H1 (cell line): Measurements from ENCODE around the gene RHEX. TPM values are rescaled to one million over a fixed set of nuclear protein-coding genes. Genes with fewer than 3 reads are reported as not detected.

Experiments
- CTCF ChIA-PET: fragments of 300-600 bp; sonication (Branson Sonifier 250); formaldehyde crosslinking; loops from one replicate; lab custom pipeline; 2021; ENCODE audit not compliant: partially characterized antibody; lab: Charles Lee
- POLR2A ChIA-PET: fragments of 300-600 bp; sonication (Branson Sonifier 250); formaldehyde crosslinking; loops from one replicate; lab custom pipeline; 2021; ENCODE audit warnings: inconsistent platforms; ENCODE audit not compliant: partially characterized antibody; lab: Charles Lee
- DNase-seq, 2 experiments: peaks; one replicate each; pipeline versions ENCODE4 v3.0.0 to v3.0.0-alpha.2; 2010 to 2022; ENCODE audit warnings: low spot score in 2 of 2, low read depth in 1 of 2, mixed read lengths in 1 of 2
- FAIRE-seq: peaks from 2 replicates; lab custom pipeline; 2011; peaks lifted over from hg19 to GRCh38; lab: Jason Lieb, UNC
- H2AFZ ChIP-seq: 2 replicates; pipeline ENCODE4 v1.8.1; 2012; ENCODE audit warnings: low read length, inconsistent platforms
- H2AK5ac ChIP-seq: 2 replicates; pipeline ENCODE4 v1.6.1; 2013; ENCODE audit warnings: low read depth, low read length
- H2BK120ac ChIP-seq: replicated peaks from 2 replicates; pipeline ENCODE3; 2013; ENCODE audit warnings: low read depth, low read length, inconsistent platforms
- H2BK12ac ChIP-seq: 2 replicates; pipeline ENCODE4 v1.6.1; 2013; ENCODE audit warnings: low read depth, low read length
- H2BK15ac ChIP-seq: 2 replicates; pipeline ENCODE4 v1.6.1; 2013; ENCODE audit warnings: low read length
- H2BK20ac ChIP-seq: 2 replicates; pipeline ENCODE4 v1.6.1; 2013; ENCODE audit warnings: low read length
- H2BK5ac ChIP-seq: 2 replicates; pipeline ENCODE4 v1.6.1; 2013; ENCODE audit warnings: low read depth, low read length
- H3K14ac ChIP-seq: 2 replicates; pipeline ENCODE4 v1.6.1; 2013; ENCODE audit warnings: inconsistent platforms; ENCODE audit not compliant: insufficient read length
- H3K18ac ChIP-seq: 2 replicates; pipeline ENCODE4 v1.6.1; 2013; ENCODE audit warnings: low read length; ENCODE audit errors: extremely low read depth
- H3K23ac ChIP-seq: 2 replicates; pipeline ENCODE4 v1.6.1; 2013; ENCODE audit warnings: inconsistent platforms; ENCODE audit not compliant: insufficient read length
- H3K23me2 ChIP-seq: 2 replicates; pipeline ENCODE4 v1.6.1; 2013; ENCODE audit warnings: low read depth, low read length
- H3K27ac ChIP-seq: 2 replicates; pipeline ENCODE4 v1.6.1; 2011; ENCODE audit warnings: low read depth, low read length, inconsistent platforms
- H3K27me3 ChIP-seq, 4 experiments: replicated peaks in 1 of 4; 1 replicate in 1 of 4; 2 replicates in 3 of 4; pipeline versions ENCODE4 v1.6.1 to v1.8.1; 2011 to 2013; ENCODE audit warnings: low read length in 3 of 4, mild to moderate bottlenecking in 3 of 4, inconsistent platforms in 2 of 4, mixed read lengths in 2 of 4, moderate library complexity in 1 of 4; ENCODE audit not compliant: control insufficient read depth in 3 of 4, insufficient read depth in 3 of 4; ENCODE audit errors: extremely low read depth in 1 of 4
- H3K36me3 ChIP-seq, 4 experiments: 2 replicates each; pipeline versions ENCODE4 v1.6.1 to v1.8.1; 2011 to 2013; ENCODE audit warnings: mild to moderate bottlenecking in 4 of 4, low read length in 3 of 4, moderate library complexity in 2 of 4, control low read depth in 1 of 4, inconsistent platforms in 1 of 4; ENCODE audit not compliant: insufficient read depth in 4 of 4, control insufficient read depth in 2 of 4
- H3K4ac ChIP-seq: replicated peaks from 2 replicates; pipeline ENCODE3; 2013; ENCODE audit warnings: low read length, low read depth, mixed read lengths, inconsistent platforms; ENCODE audit not compliant: insufficient read length
- H3K4me1 ChIP-seq, 4 experiments: replicated peaks in 1 of 4; 1 replicate in 1 of 4; 2 replicates in 3 of 4; pipeline versions ENCODE4 v1.6.1 to v1.8.1; 2011 to 2013; ENCODE audit warnings: low read length in 3 of 4, inconsistent platforms in 2 of 4, mixed read lengths in 1 of 4; ENCODE audit not compliant: insufficient read depth in 4 of 4, control insufficient read depth in 3 of 4
- H3K4me2 ChIP-seq, 2 experiments: 2 replicates each; pipeline versions ENCODE4 v1.6.1 to v1.8.1; 2011 to 2013; ENCODE audit warnings: low read depth in 2 of 2, low read length in 2 of 2, control low read depth in 1 of 2, inconsistent platforms in 1 of 2, mild to moderate bottlenecking in 1 of 2; ENCODE audit not compliant: insufficient read depth in 1 of 2
- H3K4me3 ChIP-seq, 4 experiments: fragments of 200-600, 300-600 bp in 1 of 4; sonication (generic), shearing (Covaris generic), sonication (Bioruptor Twin) in 1 of 4; 2 replicates each; pipeline versions ENCODE4 v1.5.1 to v1.8.1; 2011 to 2016; ENCODE audit warnings: low read length in 4 of 4, low read depth in 3 of 4, control low read depth in 2 of 4, inconsistent platforms in 2 of 4, mild to moderate bottlenecking in 2 of 4, mixed read lengths in 1 of 4, moderate library complexity in 1 of 4; ENCODE audit not compliant: insufficient read depth in 2 of 4; ENCODE audit errors: extremely low read depth in 1 of 4
- H3K56ac ChIP-seq: replicated peaks from 2 replicates; pipeline ENCODE3; 2013; ENCODE audit warnings: low read depth, mild to moderate bottlenecking, mixed read lengths, low read length, inconsistent platforms; ENCODE audit not compliant: insufficient read length
- H3K79me1 ChIP-seq: 2 replicates; pipeline ENCODE4 v1.6.1; 2013; ENCODE audit warnings: low read depth, low read length, control low read depth
- H3K79me2 ChIP-seq, 2 experiments: 2 replicates each; pipeline versions ENCODE4 v1.6.1 to v1.8.1; 2012 to 2013; ENCODE audit warnings: low read length in 2 of 2, mild to moderate bottlenecking in 2 of 2, inconsistent platforms in 1 of 2; ENCODE audit not compliant: insufficient read depth in 2 of 2, control insufficient read depth in 1 of 2
- H3K9ac ChIP-seq, 4 experiments: replicated peaks in 1 of 4; 1 replicate in 1 of 4; 2 replicates in 3 of 4; pipeline versions ENCODE4 v1.6.1 to v1.8.1; 2011 to 2013; ENCODE audit warnings: low read depth in 3 of 4, low read length in 3 of 4, control low read depth in 2 of 4, mild to moderate bottlenecking in 2 of 4, moderate library complexity in 2 of 4, inconsistent platforms in 1 of 4; ENCODE audit errors: extremely low read depth in 1 of 4
- H3K9me3 ChIP-seq, 2 experiments: 2 replicates each; pipeline versions ENCODE4 v1.6.1 to v1.8.1; 2012 to 2013; ENCODE audit warnings: mild to moderate bottlenecking in 2 of 2, moderate library complexity in 2 of 2, control low read depth in 1 of 2, inconsistent platforms in 1 of 2, low read depth in 1 of 2, low read length in 1 of 2, mixed read lengths in 1 of 2; ENCODE audit not compliant: insufficient read depth in 2 of 2
- H4K20me1 ChIP-seq, 2 experiments: replicated peaks in 1 of 2; 2 replicates each; pipeline versions ENCODE3 to v1.8.1; 2011 to 2013; ENCODE audit warnings: inconsistent platforms in 2 of 2, low read length in 2 of 2, mild to moderate bottlenecking in 1 of 2; ENCODE audit not compliant: insufficient read depth in 2 of 2, control insufficient read depth in 1 of 2
- H4K5ac ChIP-seq: 2 replicates; pipeline ENCODE4 v1.6.1; 2013; ENCODE audit warnings: low read length, low read depth, mixed read lengths, inconsistent platforms; ENCODE audit not compliant: insufficient read length
- H4K8ac ChIP-seq: 2 replicates; pipeline ENCODE4 v1.8.0; 2013; ENCODE audit warnings: mild to moderate bottlenecking, moderate library complexity, low read length, inconsistent platforms; ENCODE audit not compliant: insufficient read depth; ENCODE audit errors: extremely low read depth
- H4K91ac ChIP-seq: replicated peaks from 2 replicates; pipeline ENCODE3; 2013; ENCODE audit warnings: low read length, mixed read lengths, inconsistent platforms; ENCODE audit not compliant: insufficient read length
- BACH1 ChIP-seq: IDR thresholded peaks from 2 replicates; pipeline ENCODE4 v1.6.1; 2012; ENCODE audit warnings: low read length, improper control_type of control experiment
- CBX5 ChIP-seq: fragments of 300-800, 300-1000 bp; sonication (generic); IDR thresholded peaks from 2 replicates; pipeline ENCODE4 v1.7.1; 2016; ENCODE audit warnings: antibody characterized with exemption, low read length, low read depth
- CEBPB ChIP-seq: IDR thresholded peaks from 2 replicates; pipeline ENCODE4 v1.6.1; 2012; ENCODE audit warnings: low read depth, low read length
- CREB1 ChIP-seq: IDR thresholded peaks from 2 replicates; pipeline ENCODE4 v1.6.1; 2012; ENCODE audit warnings: inconsistent platforms
- FOSL1 ChIP-seq: IDR thresholded peaks from 2 replicates; pipeline ENCODE4 v1.6.1; 2011; ENCODE audit warnings: mild to moderate bottlenecking, low read depth, low read length, moderate library complexity; ENCODE audit not compliant: insufficient read depth
- HDAC6 ChIP-seq: IDR thresholded peaks from one replicate; pipeline ENCODE4 v1.7.1; 2012; ENCODE audit warnings: low read depth, mild to moderate bottlenecking, inconsistent platforms, low read length, moderate library complexity
- JUND ChIP-seq: IDR thresholded peaks from 2 replicates; pipeline ENCODE4 v1.6.1; 2011; ENCODE audit warnings: mild to moderate bottlenecking, improper control_type of control experiment, low read length
- MAFK ChIP-seq: IDR thresholded peaks from 2 replicates; pipeline ENCODE4 v1.6.1; 2012; ENCODE audit warnings: low read depth, mild to moderate bottlenecking, improper control_type of control experiment, low read length
- POLR2AphosphoS5 ChIP-seq: IDR thresholded peaks from 2 replicates; pipeline ENCODE4 v1.6.1; 2011; ENCODE audit warnings: low read depth, low read length
- POU5F1 ChIP-seq: IDR thresholded peaks from 2 replicates; pipeline ENCODE4 v1.6.1; 2011; ENCODE audit warnings: low read depth, mild to moderate bottlenecking, low read length, moderate library complexity
- SIN3A ChIP-seq, 2 experiments: IDR thresholded peaks in 1 of 2; conservative IDR thresholded peaks in 1 of 2; 2 replicates each; pipeline ENCODE4 v1.6.1; 2011 to 2012; ENCODE audit warnings: low read length in 2 of 2, improper control_type of control experiment in 1 of 2, low read depth in 1 of 2, mild to moderate bottlenecking in 1 of 2
- TBP ChIP-seq: IDR thresholded peaks from 2 replicates; pipeline ENCODE4 v1.6.1; 2011; ENCODE audit warnings: low read depth, low read length, improper control_type of control experiment
- TCF12 ChIP-seq: IDR thresholded peaks from 2 replicates; pipeline ENCODE4 v1.6.1; 2011; ENCODE audit warnings: low read depth, mild to moderate bottlenecking, low read length
- TEAD4 ChIP-seq: IDR thresholded peaks from 2 replicates; pipeline ENCODE4 v1.6.1; 2012; ENCODE audit warnings: low read depth, low read length, inconsistent platforms, mixed read lengths
- WGBS, 2 experiments: shearing (Covaris generic) in 1 of 2; methylation state at CpG; one replicate each; pipeline versions ENCODE4 v1.1.6 to v1.1.7; 2013 to 2015; ENCODE audit warnings: low lambda C conversion rate in 2 of 2, mixed read lengths in 2 of 2, inconsistent platforms in 1 of 2, low coverage in 1 of 2, missing lambda C conversion rate in 1 of 2; ENCODE audit not compliant: insufficient replicate concordance in 2 of 2, insufficient coverage in 1 of 2, insufficient read length in 1 of 2; ENCODE audit errors: extremely low coverage in 1 of 2, missing lambda C conversion rate in 1 of 2; 5-methylcytosine and 5-hydroxymethylcytosine counted together
- polyA plus RNA-seq, 7 experiments: library from polyadenylated mRNA; depleted of rRNA in 3 of 7; stranded (reverse) in 5 of 7; unstranded in 2 of 7; fragments of >200 nt in 5 of 7; fragments of 200-250 nt in 2 of 7; gene quantifications; 1 replicate in 5 of 7; 2 replicates in 1 of 7; 4 replicates in 1 of 7; pipeline versions ENCODE4 v1.2.1 to v1.2.3, GENCODE V29; 2011 to 2013; ENCODE audit warnings: missing spikeins in 2 of 7, mixed read lengths in 2 of 7
- total RNA-seq: library from RNA; stranded (reverse); fragmentation: NEBNext Ultra II Directional; extraction: Animal tissue kit (Norgen Biotek cat#: 25700); gene quantifications from 2 replicates; pipeline ENCODE4 v1.2.1, GENCODE V29; 2021
- TF ChIP-seq, protein P1 (sequence below): IDR thresholded peaks from 2 replicates; pipeline ENCODE4 v1.6.1; 2012; ENCODE audit warnings: inconsistent platforms
- TF ChIP-seq, protein P2 (sequence below): IDR thresholded peaks from 2 replicates; pipeline ENCODE4 v1.6.1; 2012; ENCODE audit warnings: inconsistent platforms

The RHEX gene
- total and polyA plus RNA-seq, 2 of the 8 experiments (the other 6 are each of a cell fraction or from before 2014, with no cell fraction given), result not detected

DNA sequence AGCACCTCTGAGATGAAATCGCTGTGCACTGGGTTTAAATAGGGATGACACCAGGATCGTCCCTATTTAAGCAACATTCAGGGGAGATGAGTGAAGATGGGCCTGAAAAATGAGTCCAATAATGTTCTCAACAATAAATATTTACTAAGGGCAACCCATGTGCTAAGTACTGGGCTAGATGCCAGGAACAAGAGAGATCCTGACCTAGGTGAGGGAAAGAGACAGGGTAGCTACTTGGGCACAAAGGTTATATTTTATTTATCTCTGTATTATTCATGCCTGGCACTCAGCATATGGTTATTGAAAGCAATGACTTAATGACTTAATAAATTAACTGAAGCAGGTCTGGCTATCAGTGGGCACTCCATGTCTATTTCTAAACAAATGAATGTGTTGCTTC is 91.6 kb downstream of the RHEX start:
- Histone ChIP-seq H3K36me3 (no peaks in the 10 kb centered on the region), H3K56ac (no peak overlapping the region), H3K4me3 (no peak overlapping the region), H2BK20ac (no peak overlapping the region), H3K9ac (no peak overlapping the region), H3K79me2 (no peaks in the 10 kb centered on the region), H3K4me1 (no peaks in the 10 kb centered on the region), H3K23me2 (no peaks in the 10 kb centered on the region), H3K79me1 (no peaks in the 10 kb centered on the region), H4K91ac (no peak overlapping the region), H2AK5ac (no peak overlapping the region), H3K4me2 (no peak overlapping the region), H2BK120ac (no peak overlapping the region), H3K14ac (no peak overlapping the region), H2BK12ac (no peak overlapping the region), H2BK15ac (no peak overlapping the region), H4K8ac (no peak overlapping the region), H3K23ac (no peak overlapping the region), H3K18ac (no peak overlapping the region), H4K20me1 (no peaks in the 10 kb centered on the region), H3K27me3 (no peaks in the 10 kb centered on the region), H3K4ac (no peak overlapping the region), H2AFZ (no peak overlapping the region), H3K27ac (no peak overlapping the region), H2BK5ac (no peak overlapping the region), H4K5ac (no peak overlapping the region), H3K9me3 (no peaks in the 10 kb centered on the region)
- no peak for DNase-seq
- TF ChIP-seq POLR2AphosphoS5 (no peak), CBX5 (no peak), TCF12 (no peak), TEAD4 (no peak), FOSL1 (no peak), POU5F1 (no peak), TBP (no peak), JUND (no peak), BACH1 (no peak), MAFK (no peak), HDAC6 (no peak), SIN3A (conservative IDR thresholded peaks at IDR 0.05 in 1 of 2, IDR thresholded peaks at IDR 0.05 in 1 of 2; ENCODE audit: low read depth in 1 of 2, low read length in 2 of 2) (no peak), CREB1 (no peak), CEBPB (no peak)
- TF ChIP-seq, protein P1, sequence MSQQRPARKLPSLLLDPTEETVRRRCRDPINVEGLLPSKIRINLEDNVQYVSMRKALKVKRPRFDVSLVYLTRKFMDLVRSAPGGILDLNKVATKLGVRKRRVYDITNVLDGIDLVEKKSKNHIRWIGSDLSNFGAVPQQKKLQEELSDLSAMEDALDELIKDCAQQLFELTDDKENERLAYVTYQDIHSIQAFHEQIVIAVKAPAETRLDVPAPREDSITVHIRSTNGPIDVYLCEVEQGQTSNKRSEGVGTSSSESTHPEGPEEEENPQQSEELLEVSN, result no peak
- TF ChIP-seq, protein P2, sequence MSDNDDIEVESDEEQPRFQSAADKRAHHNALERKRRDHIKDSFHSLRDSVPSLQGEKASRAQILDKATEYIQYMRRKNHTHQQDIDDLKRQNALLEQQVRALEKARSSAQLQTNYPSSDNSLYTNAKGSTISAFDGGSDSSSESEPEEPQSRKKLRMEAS, result no peak
- WGBS, 2 experiments, result 86% methylated on average over 2 of the region's 2 CpGs; no CpG with 5 or more reads in 1 of the 2 experiments
- ChIA-PET CTCF (interaction anchor here (0.9 kb wide), 1 partner anchor 237 kb away, joined by 3 read pairs; no protein-coding TSS in a partner anchor), POLR2A (no interaction called here)
- no peak for FAIRE-seq
